Stimulated activated naive CD8-positive, alpha-beta T cell treated with anti-CD3 and anti-CD28 coated beads, Interleukin-15, amount 100 ng/mL, for 72 hours (primary cell): Measurements from ENCODE around the gene DLG2.

Experiments
- ATAC-seq: fragments of 150-1000 bp; cut with Tn5 transposase; 2 replicates; pipeline ENCODE4 v1.10.0; 2021; ENCODE audit warnings: mild to moderate bottlenecking, moderate library complexity
- DNase-seq, 2 donors: peaks; one replicate each; pipeline ENCODE4 v3.0.0; 2021 to 2022
- H3K27ac Mint-ChIP-seq, 2 donors: one replicate each; pipeline ENCODE4 v1.8.0; 2022; ENCODE audit warnings: mild to moderate bottlenecking in 2 of 2, mixed read lengths in 2 of 2, moderate library complexity in 2 of 2
- H3K27me3 Mint-ChIP-seq: one replicate; pipeline ENCODE4 v1.8.0; 2022; ENCODE audit warnings: mixed read lengths
- H3K4me1 Mint-ChIP-seq: one replicate; pipeline ENCODE4 v1.8.0; 2022; ENCODE audit warnings: mild to moderate bottlenecking, mixed read lengths
- H3K4me3 Mint-ChIP-seq, 2 donors: one replicate each; pipeline ENCODE4 v1.8.0; 2022; ENCODE audit warnings: mild to moderate bottlenecking in 2 of 2, mixed read lengths in 2 of 2, moderate library complexity in 1 of 2
- H3K9me3 Mint-ChIP-seq, 2 donors: one replicate each; pipeline ENCODE4 v1.8.0; 2022; ENCODE audit warnings: mixed read lengths in 2 of 2

DLG2 gene

GRCh38 chr11:85094795-85095194 lies 532.3 kb downstream of the DLG2 start:
- Mint-ChIP-seq H3K27ac (no peak overlapping the region), H3K9me3 (peaks cover 35 to 52% of the 10 kb centered on the region in 2 donors), H3K4me1 (no peaks in the 10 kb centered on the region), H3K4me3 (no peak overlapping the region), H3K27me3 (no peaks in the 10 kb centered on the region)
- DNase-seq (no peak), ATAC-seq (no peak)

- DNase-seq (no peak), ATAC-seq (no peak)
- Mint-ChIP-seq H3K27ac (no peak overlapping the region), H3K4me3 (no peak overlapping the region), H3K9me3 (peaks cover 21 to 31% of the 10 kb centered on the region in 2 donors), H3K4me1 (no peaks in the 10 kb centered on the region), H3K27me3 (no peaks in the 10 kb centered on the region)
Measured at GRCh38 chr11:85089654-85090053, 537.5 kb downstream of the DLG2 start.

GRCh38 chr11:85088286-85088685 lies 538.9 kb downstream of the DLG2 start:
- no peak overlapping the region for H3K4me3 Mint-ChIP-seq
- H3K27ac Mint-ChIP-seq, result no peak overlapping the region
- DNase-seq (no peak), ATAC-seq (no peak)
- H3K9me3 Mint-ChIP-seq, result peaks cover 29 to 35% of the 10 kb centered on the region in 2 donors
- no peaks in the 10 kb centered on the region for H3K4me1 Mint-ChIP-seq
- H3K27me3 Mint-ChIP-seq, result no peaks in the 10 kb centered on the region

- no peak overlapping the region for H3K27ac Mint-ChIP-seq
- no peak for ATAC-seq
- H3K4me1 Mint-ChIP-seq, result no peaks in the 10 kb centered on the region
- DNase-seq, result no peak
- H3K9me3 Mint-ChIP-seq, result peaks cover 25 to 32% of the 10 kb centered on the region in 2 donors
- H3K27me3 Mint-ChIP-seq, result no peaks in the 10 kb centered on the region
- no peak overlapping the region for H3K4me3 Mint-ChIP-seq
Measured at GRCh38 chr11:85086504-85087284, 540.5 kb downstream of the DLG2 start.

GRCh38 chr11:85076535-85077330 lies 550.4 kb downstream of the DLG2 start:
- Mint-ChIP-seq H3K4me1 (no peaks in the 10 kb centered on the region), H3K27me3 (no peaks in the 10 kb centered on the region), H3K9me3 (peaks cover 12 to 22% of the 10 kb centered on the region in 2 donors), H3K4me3 (no peak overlapping the region), H3K27ac (no peak overlapping the region)
- ATAC-seq (no peak), DNase-seq (no peak)

GRCh38 chr11:85062659-85063058 lies 564.5 kb downstream of the DLG2 start:
- Mint-ChIP-seq H3K27me3 (no peaks in the 10 kb centered on the region), H3K27ac (no peak overlapping the region)

GRCh38 chr11:85052636-85053035 lies 574.5 kb downstream of the DLG2 start:
- DNase-seq, result no peak
- Mint-ChIP-seq H3K4me3 (no peak overlapping the region), H3K9me3 (peaks cover 7 to 10% of the 10 kb centered on the region in 2 donors), H3K4me1 (no peaks in the 10 kb centered on the region), H3K27ac (no peak overlapping the region), H3K27me3 (no peaks in the 10 kb centered on the region)
- no peak for ATAC-seq

More at GRCh38 chr11:85062659-85063058, 564.5 kb downstream of the DLG2 start:
- DNase-seq (no peak), ATAC-seq (no peak)
- Mint-ChIP-seq H3K9me3 (peaks cover 12 to 28% of the 10 kb centered on the region in 2 donors), H3K4me1 (no peaks in the 10 kb centered on the region), H3K4me3 (no peak overlapping the region)

GRCh38 chr11:85048801-85049200 lies 578.3 kb downstream of the DLG2 start:
- Mint-ChIP-seq H3K27me3 (no peaks in the 10 kb centered on the region), H3K27ac (no peak overlapping the region), H3K4me1 (no peaks in the 10 kb centered on the region), H3K9me3 (no peaks in the 10 kb centered on the region), H3K4me3 (no peak overlapping the region)
- ATAC-seq, result no peak
- no peak for DNase-seq

GRCh38 chr11:85045716-85046115 lies 581.4 kb downstream of the DLG2 start:
- Mint-ChIP-seq H3K27ac (no peak overlapping the region), H3K9me3 (peaks cover 5 to 9% of the 10 kb centered on the region in 2 donors), H3K27me3 (no peaks in the 10 kb centered on the region), H3K4me1 (no peaks in the 10 kb centered on the region), H3K4me3 (no peak overlapping the region)
- no peak for ATAC-seq
- no peak for DNase-seq

- H3K27me3 Mint-ChIP-seq, result no peaks in the 10 kb centered on the region
- ATAC-seq (no peak), DNase-seq (no peak)
- H3K9me3 Mint-ChIP-seq, result peaks cover 5 to 9% of the 10 kb centered on the region in 2 donors
- no peak overlapping the region for H3K27ac Mint-ChIP-seq
- no peaks in the 10 kb centered on the region for H3K4me1 Mint-ChIP-seq
- H3K4me3 Mint-ChIP-seq, result no peak overlapping the region
Measured at GRCh38 chr11:85044911-85045310, 582.2 kb downstream of the DLG2 start.

- Mint-ChIP-seq H3K9me3 (peaks cover 5 to 16% of the 10 kb centered on the region in 2 donors), H3K4me3 (no peak overlapping the region), H3K27ac (no peak overlapping the region), H3K4me1 (no peaks in the 10 kb centered on the region), H3K27me3 (no peaks in the 10 kb centered on the region)
- DNase-seq (no peak), ATAC-seq (no peak)
Measured at GRCh38 chr11:85042361-85042760, 584.8 kb downstream of the DLG2 start.

GRCh38 chr11:85040166-85040565 lies 587.0 kb downstream of the DLG2 start:
- Mint-ChIP-seq H3K9me3 (peaks cover 11 to 26% of the 10 kb centered on the region in 2 donors), H3K27me3 (no peaks in the 10 kb centered on the region), H3K4me1 (no peaks in the 10 kb centered on the region), H3K4me3 (no peak overlapping the region), H3K27ac (no peak overlapping the region)
- DNase-seq (no peak), ATAC-seq (no peak)

GRCh38 chr11:85029964-85030363 lies 597.2 kb downstream of the DLG2 start:
- no peak overlapping the region for H3K4me3 Mint-ChIP-seq
- ATAC-seq (no peak), DNase-seq (no peak)
- H3K27ac Mint-ChIP-seq, result no peak overlapping the region
- peaks cover 4 to 15% of the 10 kb centered on the region in 2 donors for H3K9me3 Mint-ChIP-seq
- H3K27me3 Mint-ChIP-seq, result no peaks in the 10 kb centered on the region
- no peaks in the 10 kb centered on the region for H3K4me1 Mint-ChIP-seq

- no peak for DNase-seq
- peak; percentile 33 for ATAC-seq
- Mint-ChIP-seq H3K27me3 (no peaks in the 10 kb centered on the region), H3K9me3 (peaks cover 0 to 12% of the 10 kb centered on the region in 2 donors), H3K4me1 (no peaks in the 10 kb centered on the region), H3K27ac (no peak overlapping the region), H3K4me3 (no peak overlapping the region)
Measured at GRCh38 chr11:85028329-85029101, 598.6 kb downstream of the DLG2 start.

GRCh38 chr11:85027346-85027745 lies 599.8 kb downstream of the DLG2 start:
- peaks cover 0 to 12% of the 10 kb centered on the region in 2 donors for H3K9me3 Mint-ChIP-seq
- DNase-seq (no peak), ATAC-seq (no peak)
- no peaks in the 10 kb centered on the region for H3K4me1 Mint-ChIP-seq
- no peak overlapping the region for H3K4me3 Mint-ChIP-seq
- no peak overlapping the region for H3K27ac Mint-ChIP-seq
- no peaks in the 10 kb centered on the region for H3K27me3 Mint-ChIP-seq
